Central memory CD8-positive, alpha-beta T cell (primary cell): ENCODE results near the gene ILF3.

ENCODE experiments used
- ATAC-seq: fragments of 150-1000 bp; cut with Tn5 transposase; replicated peaks from 2 replicates; pipeline ENCODE4 v1.10.0; 2022; ENCODE audit warnings: mild to moderate bottlenecking, moderate FRiP score, moderate number of reproducible peaks; ENCODE audit not compliant: poor library complexity, severe bottlenecking; ENCODE audit errors: extremely low read depth
- DNase-seq, 2 donors: peaks; one replicate each; pipeline ENCODE4 v3.0.0; 2021; ENCODE audit warnings: low spot score in 2 of 2
- H3K27ac Mint-ChIP-seq: one replicate; pipeline ENCODE4 v1.8.0; 2022; ENCODE audit warnings: low read depth, mild to moderate bottlenecking, moderate library complexity, mixed read lengths
- H3K27me3 Mint-ChIP-seq: one replicate; pipeline ENCODE4 v1.8.0; 2022; ENCODE audit warnings: mixed read lengths
- H3K36me3 Mint-ChIP-seq: one replicate; pipeline ENCODE4 v1.8.0; 2022; ENCODE audit warnings: mild to moderate bottlenecking, moderate library complexity, mixed read lengths; ENCODE audit not compliant: insufficient read depth
- H3K4me1 Mint-ChIP-seq: one replicate; pipeline ENCODE4 v1.8.0; 2022; ENCODE audit warnings: mixed read lengths
- H3K4me3 Mint-ChIP-seq: one replicate; pipeline ENCODE4 v1.8.0; 2022; ENCODE audit warnings: mild to moderate bottlenecking, moderate library complexity, mixed read lengths
- H3K9me3 Mint-ChIP-seq: one replicate; pipeline ENCODE4 v1.8.0; 2022; ENCODE audit warnings: mixed read lengths

Gene ILF3

GRCh38 chr19:10653732-10654609 lies at the start of gene ILF3:
Gene ILF3, plus strand, starts transcription at chr19:10654346. Its CDS starts 16,260 bp downstream, at chr19:10670606.
- peak; percentile 99 to 100 for DNase-seq
- Mint-ChIP-seq H3K9me3 (no peaks in the 10 kb centered on the region), H3K27me3 (no peaks in the 10 kb centered on the region), H3K27ac (peak within 1 kb of the TSS; percentile 97), H3K36me3 (peaks cover 48% of the 10 kb centered on the region), H3K4me1 (peaks cover 35% of the 10 kb centered on the region), H3K4me3 (peak within 1 kb of the TSS; percentile 95)
- peak; percentile 86 for ATAC-seq

GRCh38 chr19:10604460-10604980 lies 49.6 kb upstream of the ILF3 start:
- Mint-ChIP-seq H3K36me3 (peaks cover 32% of the 10 kb centered on the region), H3K27ac (peak overlapping the region; percentile 99), H3K9me3 (no peaks in the 10 kb centered on the region), H3K4me3 (peak overlapping the region; percentile 99), H3K27me3 (no peaks in the 10 kb centered on the region), H3K4me1 (peaks cover 20% of the 10 kb centered on the region)
- ATAC-seq (no peak), DNase-seq (peak in 1 of 2 donors; percentile 24)

DNA sequence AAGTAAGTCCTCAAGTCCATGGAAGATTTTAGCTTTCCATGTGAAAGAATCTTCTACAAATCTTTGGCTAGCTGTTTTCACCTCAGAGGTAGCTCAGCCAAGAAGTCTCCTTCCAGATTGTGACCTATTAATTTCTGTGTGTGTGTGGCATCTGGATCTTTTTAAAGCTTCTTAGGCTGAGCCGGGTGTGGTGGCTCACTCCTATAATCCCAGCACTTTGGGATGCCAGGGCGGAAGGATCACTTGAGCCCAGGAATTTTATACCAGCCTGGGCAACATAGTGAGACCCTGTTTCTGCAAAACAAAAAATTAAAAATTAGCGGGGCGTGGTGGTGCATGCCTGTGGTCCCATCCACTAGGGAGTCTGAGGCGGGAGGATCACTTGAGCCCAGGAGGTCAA lies 42.2 kb upstream of the ILF3 start:
- peaks cover 6% of the 10 kb centered on the region for H3K36me3 Mint-ChIP-seq
- H3K27me3 Mint-ChIP-seq: no peaks in the 10 kb centered on the region
- DNase-seq (no peak), ATAC-seq (no peak)
- H3K4me3 Mint-ChIP-seq: no peak overlapping the region
- no peaks in the 10 kb centered on the region for H3K9me3 Mint-ChIP-seq
- no peak overlapping the region for H3K27ac Mint-ChIP-seq
- peaks cover 23% of the 10 kb centered on the region for H3K4me1 Mint-ChIP-seq

GRCh38 chr19:10612499-10613119 lies 41.5 kb upstream of the ILF3 start:
- Mint-ChIP-seq H3K4me3 (no peak overlapping the region), H3K36me3 (peaks cover 8% of the 10 kb centered on the region), H3K27me3 (no peaks in the 10 kb centered on the region), H3K4me1 (peaks cover 28% of the 10 kb centered on the region), H3K27ac (no peak overlapping the region), H3K9me3 (no peaks in the 10 kb centered on the region)
- ATAC-seq (no peak), DNase-seq (no peak)

- Mint-ChIP-seq H3K4me1 (peaks cover 33% of the 10 kb centered on the region), H3K4me3 (peak overlapping the region; percentile 55), H3K27me3 (no peaks in the 10 kb centered on the region), H3K36me3 (peaks cover 15% of the 10 kb centered on the region), H3K27ac (peak overlapping the region; percentile 90), H3K9me3 (no peaks in the 10 kb centered on the region)
- ATAC-seq (no peak), DNase-seq (no peak)
Observed at GRCh38 chr19:10615429-10616023, 38.6 kb upstream of the ILF3 start.

- Mint-ChIP-seq H3K36me3 (peaks cover 23% of the 10 kb centered on the region), H3K4me3 (no peak overlapping the region), H3K27me3 (no peaks in the 10 kb centered on the region), H3K9me3 (no peaks in the 10 kb centered on the region), H3K27ac (peak overlapping the region; percentile 90), H3K4me1 (peaks cover 49% of the 10 kb centered on the region)
- DNase-seq (no peak), ATAC-seq (no peak)
Observed at GRCh38 chr19:10617409-10618121, 36.6 kb upstream of the ILF3 start.

- H3K9me3 Mint-ChIP-seq: no peaks in the 10 kb centered on the region
- H3K27me3 Mint-ChIP-seq: no peaks in the 10 kb centered on the region
- H3K27ac Mint-ChIP-seq: no peak overlapping the region
- DNase-seq (no peak), ATAC-seq (no peak)
- peaks cover 44% of the 10 kb centered on the region for H3K4me1 Mint-ChIP-seq
- H3K4me3 Mint-ChIP-seq: no peak overlapping the region
- H3K36me3 Mint-ChIP-seq: peaks cover 25% of the 10 kb centered on the region
Observed at GRCh38 chr19:10618846-10619245, 35.3 kb upstream of the ILF3 start.

GRCh38 chr19:10620786-10621185 lies 33.4 kb upstream of the ILF3 start:
- Mint-ChIP-seq H3K4me3 (no peak overlapping the region), H3K4me1 (peaks cover 46% of the 10 kb centered on the region), H3K36me3 (peaks cover 27% of the 10 kb centered on the region), H3K27me3 (no peaks in the 10 kb centered on the region), H3K27ac (peak overlapping the region; percentile 19), H3K9me3 (no peaks in the 10 kb centered on the region)
- no peak for ATAC-seq
- no peak for DNase-seq

DNA sequence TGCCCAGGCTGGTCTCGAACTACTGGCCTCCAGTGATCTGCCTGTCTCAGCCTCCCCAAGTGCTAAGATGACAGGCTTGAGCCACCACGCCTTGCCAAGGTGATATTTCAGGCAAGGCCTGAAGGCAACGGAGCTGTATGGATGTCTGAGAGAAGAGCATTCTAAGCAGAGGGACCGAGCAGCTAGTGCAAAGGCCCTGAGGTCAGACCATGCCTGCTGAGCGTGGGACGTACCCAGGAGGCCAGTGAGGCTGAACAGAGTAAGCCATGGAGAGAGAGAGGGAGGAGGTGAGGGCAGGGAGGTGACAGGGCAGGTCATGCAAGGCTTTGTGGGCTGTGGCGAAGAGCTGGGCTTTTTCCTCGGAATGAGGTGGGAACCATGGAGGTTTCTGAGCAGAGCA lies 32.2 kb upstream of the ILF3 start:
- peaks cover 48% of the 10 kb centered on the region for H3K4me1 Mint-ChIP-seq
- H3K27ac Mint-ChIP-seq: no peak overlapping the region
- ATAC-seq (no peak), DNase-seq (no peak)
- H3K4me3 Mint-ChIP-seq: no peak overlapping the region
- no peaks in the 10 kb centered on the region for H3K9me3 Mint-ChIP-seq
- H3K27me3 Mint-ChIP-seq: no peaks in the 10 kb centered on the region
- H3K36me3 Mint-ChIP-seq: peaks cover 34% of the 10 kb centered on the region

DNA sequence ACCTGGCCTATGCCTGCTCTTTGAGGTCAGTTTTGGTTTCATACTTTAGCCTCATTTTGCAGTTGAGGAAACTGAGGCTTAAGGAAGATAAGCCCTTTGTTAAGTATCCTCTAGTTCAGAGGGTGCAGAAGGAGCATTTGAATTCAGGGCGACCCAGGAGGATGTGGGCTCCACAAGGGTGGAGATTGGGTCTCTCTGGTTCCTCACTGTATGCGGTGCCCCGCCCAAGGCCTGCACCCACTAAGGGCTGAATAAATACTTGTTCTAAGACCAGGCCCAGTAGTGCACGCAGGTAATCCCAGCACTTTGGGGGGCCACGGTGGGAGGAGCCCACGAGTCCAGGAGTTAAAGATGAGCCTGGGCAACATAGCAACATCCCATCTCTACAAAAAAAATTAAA lies 29.6 kb upstream of the ILF3 start:
- peaks cover 39% of the 10 kb centered on the region for H3K4me1 Mint-ChIP-seq
- peak overlapping the region; percentile 81 for H3K27ac Mint-ChIP-seq
- H3K27me3 Mint-ChIP-seq: no peaks in the 10 kb centered on the region

GRCh38 chr19:10625003-10625761 lies 29.0 kb upstream of the ILF3 start, which contains the start of gene SLC44A2:
Gene SLC44A2, plus strand, starts transcription at chr19:10625553. Its CDS starts 81 bp downstream, at chr19:10625634.
- H3K36me3 Mint-ChIP-seq: peaks cover 45% of the 10 kb centered on the region
- no peaks in the 10 kb centered on the region for H3K9me3 Mint-ChIP-seq
- ATAC-seq: no peak
- no peak for DNase-seq
- no peaks in the 10 kb centered on the region for H3K27me3 Mint-ChIP-seq
- H3K4me3 Mint-ChIP-seq: peak within 1 kb of the TSS; percentile 53
- H3K27ac Mint-ChIP-seq: peak within 1 kb of the TSS; percentile 81
- H3K4me1 Mint-ChIP-seq: peaks cover 39% of the 10 kb centered on the region

More for the DNA sequence above, 29.6 kb upstream of the ILF3 start:
- Mint-ChIP-seq H3K36me3 (peaks cover 44% of the 10 kb centered on the region), H3K9me3 (no peaks in the 10 kb centered on the region), H3K4me3 (peak overlapping the region; percentile 53)
- peak; percentile 89 for ATAC-seq
- DNase-seq: no peak
